ENCODE results near the gene WNK2.

The WNK2 gene

DNA sequence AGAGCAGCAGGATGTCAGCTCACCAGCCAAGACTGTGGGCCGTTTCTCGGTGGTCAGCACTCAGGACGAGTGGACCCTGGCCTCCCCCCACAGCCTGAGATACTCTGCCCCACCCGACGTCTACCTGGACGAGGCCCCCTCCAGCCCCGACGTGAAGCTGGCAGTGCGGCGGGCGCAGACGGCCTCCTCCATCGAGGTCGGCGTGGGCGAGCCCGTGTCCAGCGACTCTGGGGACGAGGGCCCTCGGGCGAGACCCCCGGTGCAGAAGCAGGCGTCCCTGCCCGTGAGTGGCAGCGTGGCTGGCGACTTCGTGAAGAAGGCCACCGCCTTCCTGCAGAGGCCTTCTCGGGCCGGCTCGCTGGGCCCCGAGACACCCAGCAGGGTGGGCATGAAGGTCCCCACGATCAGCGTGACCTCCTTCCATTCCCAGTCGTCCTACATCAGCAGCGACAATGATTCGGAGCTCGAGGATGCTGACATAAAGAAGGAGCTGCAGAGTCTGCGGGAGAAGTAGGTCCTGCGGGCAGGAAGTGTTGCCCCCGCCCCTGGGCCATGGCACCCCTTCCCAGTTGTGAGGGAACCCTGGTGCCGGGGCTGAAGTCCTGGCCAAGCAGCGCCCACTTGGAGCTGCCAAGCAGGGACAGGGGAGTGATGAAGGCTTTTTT, 108.9 kb downstream of the WNK2 start:
- H3K79me2 ChIP-seq (ENCODE audit: insufficient read depth, low read length), result no peaks in the 10 kb centered on the region
- H3K4me2 ChIP-seq (ENCODE audit: low read depth, low read length, poor library complexity, severe bottlenecking), result no peak overlapping the region
- no peak overlapping the region for H3K27ac ChIP-seq (ENCODE audit: low read depth, low read length)
- H4K20me1 ChIP-seq (ENCODE audit: low read depth, low read length), result no peaks in the 10 kb centered on the region
- TF ChIP-seq, protein P1, sequence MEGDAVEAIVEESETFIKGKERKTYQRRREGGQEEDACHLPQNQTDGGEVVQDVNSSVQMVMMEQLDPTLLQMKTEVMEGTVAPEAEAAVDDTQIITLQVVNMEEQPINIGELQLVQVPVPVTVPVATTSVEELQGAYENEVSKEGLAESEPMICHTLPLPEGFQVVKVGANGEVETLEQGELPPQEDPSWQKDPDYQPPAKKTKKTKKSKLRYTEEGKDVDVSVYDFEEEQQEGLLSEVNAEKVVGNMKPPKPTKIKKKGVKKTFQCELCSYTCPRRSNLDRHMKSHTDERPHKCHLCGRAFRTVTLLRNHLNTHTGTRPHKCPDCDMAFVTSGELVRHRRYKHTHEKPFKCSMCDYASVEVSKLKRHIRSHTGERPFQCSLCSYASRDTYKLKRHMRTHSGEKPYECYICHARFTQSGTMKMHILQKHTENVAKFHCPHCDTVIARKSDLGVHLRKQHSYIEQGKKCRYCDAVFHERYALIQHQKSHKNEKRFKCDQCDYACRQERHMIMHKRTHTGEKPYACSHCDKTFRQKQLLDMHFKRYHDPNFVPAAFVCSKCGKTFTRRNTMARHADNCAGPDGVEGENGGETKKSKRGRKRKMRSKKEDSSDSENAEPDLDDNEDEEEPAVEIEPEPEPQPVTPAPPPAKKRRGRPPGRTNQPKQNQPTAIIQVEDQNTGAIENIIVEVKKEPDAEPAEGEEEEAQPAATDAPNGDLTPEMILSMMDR (IDR thresholded peaks at IDR 0.05; ENCODE audit: insufficient read depth, low read length, poor library complexity, severe bottlenecking), result no peak
- no peak for TF ChIP-seq EZH2phosphoT487 (conservative IDR thresholded peaks at IDR 0.05; ENCODE audit: low read length)
- no peaks in the 10 kb centered on the region for H3K36me3 ChIP-seq (ENCODE audit: low read length)
- no peaks in the 10 kb centered on the region for H3K9me3 ChIP-seq (ENCODE audit: insufficient read depth, low read length)
- H2AFZ ChIP-seq (ENCODE audit: low read depth, low read length, severe bottlenecking), result no peak overlapping the region
- no peaks in the 10 kb centered on the region for H3F3A ChIP-seq (ENCODE audit: insufficient read depth)
- no peak overlapping the region for H3K9ac ChIP-seq (ENCODE audit: low read length)
- no peak overlapping the region for H3K4me3 ChIP-seq (ENCODE audit: insufficient read depth, low read length, poor library complexity, severe bottlenecking)
- H3K27me3 ChIP-seq (ENCODE audit: low read length), result no peaks in the 10 kb centered on the region
- H3K9me2 ChIP-seq (replicated peaks; ENCODE audit: insufficient read depth, low read length), result no peaks in the 10 kb centered on the region

DNA sequence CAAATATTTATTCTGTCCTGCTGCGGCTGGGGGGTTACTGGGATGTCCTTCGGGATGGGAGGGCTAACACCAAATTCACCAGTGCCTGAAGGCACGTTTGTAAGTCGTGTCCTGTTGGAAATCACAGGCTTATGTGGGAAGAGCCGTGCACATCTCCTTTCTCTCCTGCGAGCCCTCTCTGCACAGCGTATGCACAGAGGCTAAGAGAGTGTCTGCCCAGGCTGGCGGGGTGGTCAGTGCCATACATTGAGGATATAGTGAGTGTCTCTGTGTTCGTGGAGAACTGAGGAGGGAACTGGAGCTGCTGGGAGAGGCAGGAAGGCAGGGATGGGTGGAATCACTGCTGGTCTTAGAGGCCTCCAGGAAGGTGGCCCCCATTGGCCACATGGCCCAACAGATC, 110.1 kb downstream of the WNK2 start:
- Histone ChIP-seq H3K4me2 (ENCODE audit: low read depth, low read length, poor library complexity, severe bottlenecking) (no peak overlapping the region), H3K9ac (ENCODE audit: low read length) (no peak overlapping the region), H3F3A (ENCODE audit: insufficient read depth) (no peaks in the 10 kb centered on the region), H3K9me2 (replicated peaks; ENCODE audit: insufficient read depth, low read length) (no peaks in the 10 kb centered on the region), H3K27ac (ENCODE audit: low read depth, low read length) (no peak overlapping the region), H4K20me1 (ENCODE audit: low read depth, low read length) (no peaks in the 10 kb centered on the region), H2AFZ (ENCODE audit: low read depth, low read length, severe bottlenecking) (no peak overlapping the region), H3K4me3 (ENCODE audit: insufficient read depth, low read length, poor library complexity, severe bottlenecking) (no peak overlapping the region), H3K36me3 (ENCODE audit: low read length) (no peaks in the 10 kb centered on the region), H3K9me3 (ENCODE audit: insufficient read depth, low read length) (no peaks in the 10 kb centered on the region), H3K79me2 (ENCODE audit: insufficient read depth, low read length) (no peaks in the 10 kb centered on the region), H3K27me3 (ENCODE audit: low read length) (no peaks in the 10 kb centered on the region)
- TF ChIP-seq, protein P1 (IDR thresholded peaks at IDR 0.05; ENCODE audit: insufficient read depth, low read length, poor library complexity, severe bottlenecking), result no peak
- TF ChIP-seq EZH2phosphoT487 (conservative IDR thresholded peaks at IDR 0.05; ENCODE audit: low read length), result no peak

DNA sequence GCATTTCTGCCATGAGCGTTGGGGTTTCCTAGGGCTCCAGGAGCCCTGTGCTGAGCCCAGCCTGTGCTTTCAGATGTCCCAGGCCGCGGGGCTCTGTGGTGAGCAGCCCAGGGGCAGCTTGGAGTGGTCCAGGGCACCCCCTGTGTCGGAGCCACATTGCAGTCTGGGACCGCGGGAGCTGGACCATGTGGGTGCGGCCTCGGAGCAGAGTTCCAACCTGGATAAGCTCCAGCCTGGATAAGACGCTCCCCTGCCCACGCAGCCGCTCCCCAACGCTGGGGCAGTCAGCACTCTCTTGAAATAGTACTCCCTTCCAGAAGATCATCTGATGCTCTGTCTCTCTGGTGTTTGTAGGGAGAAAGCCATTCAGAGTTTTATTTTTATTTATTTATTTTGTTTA, 111.1 kb downstream of the WNK2 start:
- peak overlapping the region; percentile 26 for H3K4me2 ChIP-seq (ENCODE audit: low read depth, low read length, poor library complexity, severe bottlenecking)
- H3K9ac ChIP-seq (ENCODE audit: low read length), result no peak overlapping the region; the same call in 1 of the 2 replicates
- H3K79me2 ChIP-seq (ENCODE audit: insufficient read depth, low read length), result no peaks in the 10 kb centered on the region
- no peaks in the 10 kb centered on the region for H3F3A ChIP-seq (ENCODE audit: insufficient read depth)
- TF ChIP-seq, protein P1 (IDR thresholded peaks at IDR 0.05; ENCODE audit: insufficient read depth, low read length, poor library complexity, severe bottlenecking), result no peak
- TF ChIP-seq EZH2phosphoT487 (conservative IDR thresholded peaks at IDR 0.05; ENCODE audit: low read length), result no peak
- H3K4me3 ChIP-seq (ENCODE audit: insufficient read depth, low read length, poor library complexity, severe bottlenecking), result no peak overlapping the region
- no peak overlapping the region for H2AFZ ChIP-seq (ENCODE audit: low read depth, low read length, severe bottlenecking)
- peak overlapping the region; percentile 43 for H3K27ac ChIP-seq (ENCODE audit: low read depth, low read length)
- H3K9me2 ChIP-seq (replicated peaks; ENCODE audit: insufficient read depth, low read length), result no peaks in the 10 kb centered on the region
- no peaks in the 10 kb centered on the region for H4K20me1 ChIP-seq (ENCODE audit: low read depth, low read length)
- no peaks in the 10 kb centered on the region for H3K27me3 ChIP-seq (ENCODE audit: low read length)
- H3K9me3 ChIP-seq (ENCODE audit: insufficient read depth, low read length), result no peaks in the 10 kb centered on the region
- H3K36me3 ChIP-seq (ENCODE audit: low read length), result no peaks in the 10 kb centered on the region
